ENCODE results near the gene KDF1. TPM values are rescaled to one million over a fixed set of nuclear protein-coding genes. Genes with fewer than 3 reads are reported as not detected.

KDF1 gene
- total and polyA plus RNA-seq, 2 experiments from 2014 or later: 13.6 to 21.1 TPM

DNA sequence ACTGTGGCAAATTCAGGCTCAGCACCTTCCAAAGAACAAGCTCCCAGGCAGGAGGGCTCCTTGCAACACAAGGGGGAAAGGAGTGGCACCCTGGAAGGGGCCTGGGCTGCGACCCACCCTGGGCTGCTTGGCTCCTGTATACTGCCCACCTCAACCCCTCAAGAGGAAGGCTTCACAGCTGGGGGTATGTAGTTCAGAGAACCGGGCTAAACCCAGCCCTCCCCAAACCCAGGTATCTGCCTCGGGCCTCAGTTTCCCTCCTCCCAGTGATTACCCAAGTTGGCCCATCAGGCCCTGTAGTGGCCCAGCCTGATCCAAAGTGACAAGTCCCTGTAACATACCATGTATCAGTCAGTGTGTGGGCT, 44.9 kb upstream of the KDF1 start:
- peaks cover 81% of the 10 kb centered on the region for H3F3A ChIP-seq (replicated peaks; ENCODE audit: low read depth)
- 0 out of 2 replicates have a peak overlapping the region, but pooled peaks have one; percentile 29 for H3K4me3 ChIP-seq
- DNase-seq (ENCODE audit: low spot score): no peak
- Mint-ChIP-seq H3K9me3 (no peaks in the 10 kb centered on the region; the same call in 2 of the 3 replicates), H3K27ac (peak overlapping the region; percentile 98), H3K36me3 (ENCODE audit: low read depth) (peaks cover 86% of the 10 kb centered on the region), H3K27me3 (ENCODE audit: insufficient read depth, low read depth, poor library complexity) (peaks cover 52% of the 10 kb centered on the region), H3K4me3 (peak overlapping the region; percentile 14; the same call in 1 of the 3 replicates), H3K4me1 (peaks cover 76% of the 10 kb centered on the region)
- no peak overlapping the region for H2AFZ ChIP-seq
- no peaks in the 10 kb centered on the region for H3K27me3 ChIP-seq (ENCODE audit: insufficient read depth)
- no peak for ATAC-seq
- H3K9me2 ChIP-seq (ENCODE audit: insufficient read depth): no peaks in the 10 kb centered on the region
- H4K20me1 ChIP-seq (replicated peaks; ENCODE audit: insufficient read depth): peaks cover 5% of the 10 kb centered on the region; the same call in 1 of the 2 replicates
- H3K27ac ChIP-seq (ENCODE audit: low read depth): peak overlapping the region; percentile 94
- H3K4me1 ChIP-seq (ENCODE audit: insufficient read depth): peaks cover 79% of the 10 kb centered on the region
- TF ChIP-seq POLR2AphosphoS5 (IDR thresholded peaks at IDR 0.05; ENCODE audit: low read depth): peak; percentile 7; the same call in 1 of the 2 replicates
- no peak for TF ChIP-seq EZH2phosphoT487 (IDR thresholded peaks at IDR 0.05; ENCODE audit: unreplicated experiment)
- H3K79me2 ChIP-seq (replicated peaks; ENCODE audit: insufficient read depth): peaks cover 56% of the 10 kb centered on the region
- peak overlapping the region; percentile 64 for H3K4me2 ChIP-seq
- peaks cover 14% of the 10 kb centered on the region for H3K36me3 ChIP-seq (ENCODE audit: insufficient read depth)

DNA sequence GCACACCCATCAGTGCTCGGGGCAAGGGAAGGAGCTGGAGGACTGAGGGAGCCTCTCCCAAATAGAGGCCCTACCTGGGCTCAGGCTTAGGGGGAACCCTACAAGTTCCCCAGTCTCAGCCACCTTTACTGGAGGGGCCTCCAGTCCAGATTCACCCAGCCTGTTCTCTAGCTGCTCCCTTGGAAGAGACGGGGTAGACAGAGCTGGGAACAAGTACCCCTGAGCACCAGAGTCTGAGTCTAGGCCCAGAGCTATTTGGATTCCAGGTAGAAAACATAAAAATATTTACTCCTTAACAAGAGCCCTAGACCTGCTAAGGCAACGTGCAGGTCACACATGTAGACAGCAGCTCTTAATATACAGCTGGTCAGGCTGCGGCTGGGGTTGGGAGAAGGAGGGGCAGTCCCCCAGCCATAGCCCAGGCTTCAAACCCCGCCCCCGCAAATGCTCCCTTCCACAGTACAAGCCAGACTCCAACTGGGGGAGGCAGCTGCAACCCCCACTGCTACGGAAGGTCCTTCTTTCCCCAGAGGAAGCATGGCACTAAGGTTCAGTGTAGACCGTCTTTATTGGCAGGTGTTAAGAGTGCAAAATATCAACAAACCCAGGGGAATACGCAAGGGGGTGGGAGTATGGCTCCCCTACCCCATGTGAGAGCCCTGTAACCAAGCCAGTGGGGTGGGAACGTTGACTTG, 44.4 kb upstream of the KDF1 start:
- peak overlapping the region; percentile 45; the same call in 1 of the 3 replicates for H3K4me3 Mint-ChIP-seq
- peak; percentile 62 for DNase-seq (ENCODE audit: low spot score)
- H3K4me1 Mint-ChIP-seq: peaks cover 76% of the 10 kb centered on the region
- H3K79me2 ChIP-seq (replicated peaks; ENCODE audit: insufficient read depth): peaks cover 50% of the 10 kb centered on the region
- peak; percentile 5 for ATAC-seq
- no peaks in the 10 kb centered on the region for H3K27me3 ChIP-seq (ENCODE audit: insufficient read depth)
- H3K36me3 Mint-ChIP-seq (ENCODE audit: low read depth): peaks cover 86% of the 10 kb centered on the region
- TF ChIP-seq EZH2phosphoT487 (IDR thresholded peaks at IDR 0.05; ENCODE audit: unreplicated experiment): no peak
- no peak for TF ChIP-seq NANOG (IDR thresholded peaks at IDR 0.05; ENCODE audit: borderline replicate concordance)
- peak; percentile 61 for TF ChIP-seq POLR2AphosphoS5 (IDR thresholded peaks at IDR 0.05; ENCODE audit: low read depth)
- TF ChIP-seq EZH2 (IDR thresholded peaks at IDR 0.05; ENCODE audit: low read depth, unreplicated experiment): no peak
- TF ChIP-seq ZNF331 (CRISPR knock-in tag; IDR thresholded peaks at IDR 0.05; ENCODE audit: low read depth): no peak
- no peak for TF ChIP-seq STAT1 (IDR thresholded peaks at IDR 0.05; ENCODE audit: unreplicated experiment)
- TF ChIP-seq, protein P1, sequence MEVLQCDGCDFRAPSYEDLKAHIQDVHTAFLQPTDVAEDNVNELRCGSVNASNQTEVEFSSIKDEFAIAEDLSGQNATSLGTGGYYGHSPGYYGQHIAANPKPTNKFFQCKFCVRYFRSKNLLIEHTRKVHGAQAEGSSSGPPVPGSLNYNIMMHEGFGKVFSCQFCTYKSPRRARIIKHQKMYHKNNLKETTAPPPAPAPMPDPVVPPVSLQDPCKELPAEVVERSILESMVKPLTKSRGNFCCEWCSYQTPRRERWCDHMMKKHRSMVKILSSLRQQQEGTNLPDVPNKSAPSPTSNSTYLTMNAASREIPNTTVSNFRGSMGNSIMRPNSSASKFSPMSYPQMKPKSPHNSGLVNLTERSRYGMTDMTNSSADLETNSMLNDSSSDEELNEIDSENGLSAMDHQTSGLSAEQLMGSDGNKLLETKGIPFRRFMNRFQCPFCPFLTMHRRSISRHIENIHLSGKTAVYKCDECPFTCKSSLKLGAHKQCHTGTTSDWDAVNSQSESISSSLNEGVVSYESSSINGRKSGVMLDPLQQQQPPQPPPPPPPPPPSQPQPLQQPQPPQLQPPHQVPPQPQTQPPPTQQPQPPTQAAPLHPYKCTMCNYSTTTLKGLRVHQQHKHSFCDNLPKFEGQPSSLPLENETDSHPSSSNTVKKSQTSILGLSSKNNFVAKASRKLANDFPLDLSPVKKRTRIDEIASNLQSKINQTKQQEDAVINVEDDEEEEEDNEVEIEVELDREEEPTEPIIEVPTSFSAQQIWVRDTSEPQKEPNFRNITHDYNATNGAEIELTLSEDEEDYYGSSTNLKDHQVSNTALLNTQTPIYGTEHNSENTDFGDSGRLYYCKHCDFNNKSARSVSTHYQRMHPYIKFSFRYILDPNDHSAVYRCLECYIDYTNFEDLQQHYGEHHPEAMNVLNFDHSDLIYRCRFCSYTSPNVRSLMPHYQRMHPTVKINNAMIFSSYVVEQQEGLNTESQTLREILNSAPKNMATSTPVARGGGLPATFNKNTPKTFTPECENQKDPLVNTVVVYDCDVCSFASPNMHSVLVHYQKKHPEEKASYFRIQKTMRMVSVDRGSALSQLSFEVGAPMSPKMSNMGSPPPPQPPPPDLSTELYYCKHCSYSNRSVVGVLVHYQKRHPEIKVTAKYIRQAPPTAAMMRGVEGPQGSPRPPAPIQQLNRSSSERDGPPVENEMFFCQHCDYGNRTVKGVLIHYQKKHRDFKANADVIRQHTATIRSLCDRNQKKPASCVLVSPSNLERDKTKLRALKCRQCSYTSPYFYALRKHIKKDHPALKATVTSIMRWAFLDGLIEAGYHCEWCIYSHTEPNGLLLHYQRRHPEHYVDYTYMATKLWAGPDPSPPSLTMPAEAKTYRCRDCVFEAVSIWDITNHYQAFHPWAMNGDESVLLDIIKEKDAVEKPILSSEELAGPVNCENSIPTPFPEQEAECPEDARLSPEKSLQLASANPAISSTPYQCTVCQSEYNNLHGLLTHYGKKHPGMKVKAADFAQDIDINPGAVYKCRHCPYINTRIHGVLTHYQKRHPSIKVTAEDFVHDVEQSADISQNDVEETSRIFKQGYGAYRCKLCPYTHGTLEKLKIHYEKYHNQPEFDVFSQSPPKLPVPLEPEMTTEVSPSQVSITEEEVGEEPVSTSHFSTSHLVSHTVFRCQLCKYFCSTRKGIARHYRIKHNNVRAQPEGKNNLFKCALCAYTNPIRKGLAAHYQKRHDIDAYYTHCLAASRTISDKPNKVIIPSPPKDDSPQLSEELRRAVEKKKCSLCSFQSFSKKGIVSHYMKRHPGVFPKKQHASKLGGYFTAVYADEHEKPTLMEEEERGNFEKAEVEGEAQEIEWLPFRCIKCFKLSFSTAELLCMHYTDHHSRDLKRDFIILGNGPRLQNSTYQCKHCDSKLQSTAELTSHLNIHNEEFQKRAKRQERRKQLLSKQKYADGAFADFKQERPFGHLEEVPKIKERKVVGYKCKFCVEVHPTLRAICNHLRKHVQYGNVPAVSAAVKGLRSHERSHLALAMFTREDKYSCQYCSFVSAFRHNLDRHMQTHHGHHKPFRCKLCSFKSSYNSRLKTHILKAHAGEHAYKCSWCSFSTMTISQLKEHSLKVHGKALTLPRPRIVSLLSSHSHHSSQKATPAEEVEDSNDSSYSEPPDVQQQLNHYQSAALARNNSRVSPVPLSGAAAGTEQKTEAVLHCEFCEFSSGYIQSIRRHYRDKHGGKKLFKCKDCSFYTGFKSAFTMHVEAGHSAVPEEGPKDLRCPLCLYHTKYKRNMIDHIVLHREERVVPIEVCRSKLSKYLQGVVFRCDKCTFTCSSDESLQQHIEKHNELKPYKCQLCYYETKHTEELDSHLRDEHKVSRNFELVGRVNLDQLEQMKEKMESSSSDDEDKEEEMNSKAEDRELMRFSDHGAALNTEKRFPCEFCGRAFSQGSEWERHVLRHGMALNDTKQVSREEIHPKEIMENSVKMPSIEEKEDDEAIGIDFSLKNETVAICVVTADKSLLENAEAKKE (CRISPR knock-in tag; IDR thresholded peaks at IDR 0.05): no peak
- TF ChIP-seq, protein P2, sequence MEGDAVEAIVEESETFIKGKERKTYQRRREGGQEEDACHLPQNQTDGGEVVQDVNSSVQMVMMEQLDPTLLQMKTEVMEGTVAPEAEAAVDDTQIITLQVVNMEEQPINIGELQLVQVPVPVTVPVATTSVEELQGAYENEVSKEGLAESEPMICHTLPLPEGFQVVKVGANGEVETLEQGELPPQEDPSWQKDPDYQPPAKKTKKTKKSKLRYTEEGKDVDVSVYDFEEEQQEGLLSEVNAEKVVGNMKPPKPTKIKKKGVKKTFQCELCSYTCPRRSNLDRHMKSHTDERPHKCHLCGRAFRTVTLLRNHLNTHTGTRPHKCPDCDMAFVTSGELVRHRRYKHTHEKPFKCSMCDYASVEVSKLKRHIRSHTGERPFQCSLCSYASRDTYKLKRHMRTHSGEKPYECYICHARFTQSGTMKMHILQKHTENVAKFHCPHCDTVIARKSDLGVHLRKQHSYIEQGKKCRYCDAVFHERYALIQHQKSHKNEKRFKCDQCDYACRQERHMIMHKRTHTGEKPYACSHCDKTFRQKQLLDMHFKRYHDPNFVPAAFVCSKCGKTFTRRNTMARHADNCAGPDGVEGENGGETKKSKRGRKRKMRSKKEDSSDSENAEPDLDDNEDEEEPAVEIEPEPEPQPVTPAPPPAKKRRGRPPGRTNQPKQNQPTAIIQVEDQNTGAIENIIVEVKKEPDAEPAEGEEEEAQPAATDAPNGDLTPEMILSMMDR (conservative IDR thresholded peaks at IDR 0.05; ENCODE audit: low read depth in 2 of 2): no peak
- no peak for TF ChIP-seq JUNB (IDR thresholded peaks at IDR 0.05; ENCODE audit: unreplicated experiment)
- peak overlapping the region; percentile 94 for H3K27ac ChIP-seq (ENCODE audit: low read depth)
- H3K4me3 ChIP-seq: 0 out of 2 replicates have a peak overlapping the region, but pooled peaks have one; percentile 29
- peak overlapping the region; percentile 64 for H3K4me2 ChIP-seq
- peaks cover 15% of the 10 kb centered on the region for H3K36me3 ChIP-seq (ENCODE audit: insufficient read depth)
- H3K4me1 ChIP-seq (ENCODE audit: insufficient read depth): peaks cover 79% of the 10 kb centered on the region
- H2AFZ ChIP-seq: no peak overlapping the region
- H3K9me2 ChIP-seq (ENCODE audit: insufficient read depth): no peaks in the 10 kb centered on the region
- H3F3A ChIP-seq (replicated peaks; ENCODE audit: low read depth): peaks cover 77% of the 10 kb centered on the region
- H4K20me1 ChIP-seq (replicated peaks; ENCODE audit: insufficient read depth): peaks cover 5% of the 10 kb centered on the region; the same call in 1 of the 2 replicates
- H3K27ac Mint-ChIP-seq: peak overlapping the region; percentile 91
- peaks cover 57% of the 10 kb centered on the region for H3K27me3 Mint-ChIP-seq (ENCODE audit: insufficient read depth, low read depth, poor library complexity)
- no peaks in the 10 kb centered on the region; the same call in 2 of the 3 replicates for H3K9me3 Mint-ChIP-seq
